Pulmonary artery endothelial cell (primary cell): ENCODE measurements around the gene GPR37L1. TPM values are rescaled to one million over a fixed set of nuclear protein-coding genes. Genes with fewer than 3 reads are reported as not detected.
"Not testable (repeated sequence)": the region's sequence is repeated elsewhere in the genome, so short reads cannot be mapped to it uniquely, and the experiment has no call there.

ENCODE experiments used
- DNase-seq: peaks from one replicate; pipeline ENCODE4 v3.0.0-alpha.2; 2011; ENCODE audit warnings: low read depth, low spot score
- total RNA-seq: library from RNA; depleted of rRNA; stranded (reverse); fragments of >200 nt; gene quantifications from 2 replicates; pipeline ENCODE4 v1.2.3, GENCODE V29; 2014

Gene GPR37L1
- total RNA-seq, 1 donor from 2014 or later, result not detected

DNA sequence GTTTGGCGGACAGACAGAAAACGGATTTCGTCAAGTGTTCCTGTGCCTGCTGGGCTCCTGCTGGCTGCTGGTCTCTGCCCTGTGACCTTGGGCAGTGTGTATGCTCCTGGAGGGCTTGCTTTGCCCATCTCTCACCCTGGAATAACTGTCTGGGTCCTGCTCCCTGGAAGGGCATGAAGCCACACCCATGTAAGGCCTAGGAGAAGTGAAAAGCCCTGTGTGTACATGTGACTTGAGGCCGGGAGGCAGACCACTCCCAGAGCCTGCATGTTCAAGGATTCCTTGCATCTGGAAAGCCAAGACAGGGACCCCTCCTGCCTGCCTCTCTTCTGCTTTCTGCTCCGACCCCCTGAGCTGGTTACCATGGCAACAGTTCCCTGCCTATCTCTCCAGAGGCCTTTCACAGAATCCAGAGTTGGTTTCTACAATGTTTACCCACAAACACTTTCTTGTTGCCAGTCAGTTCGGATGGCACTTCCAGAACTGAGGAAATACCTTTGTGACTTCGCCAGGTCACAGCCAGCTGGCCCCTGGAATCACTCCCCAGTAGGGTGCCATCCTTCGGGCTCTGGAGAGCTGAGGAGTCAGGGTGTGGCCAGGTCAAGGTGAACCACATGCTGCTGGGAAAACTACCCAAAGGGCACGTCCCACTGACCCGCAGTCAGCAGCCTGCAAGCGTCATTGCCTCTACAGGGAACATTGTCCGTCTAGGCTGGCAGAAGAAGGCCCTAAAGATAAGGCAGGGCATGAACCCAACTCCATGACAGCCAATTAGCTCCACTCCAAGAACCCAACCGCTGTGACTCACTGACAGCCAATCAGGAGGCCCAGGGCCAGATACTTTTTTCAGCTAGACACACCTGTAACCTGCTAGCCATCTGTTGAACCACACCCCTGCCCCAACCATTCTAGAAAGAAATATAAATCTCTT is 14.7 kb upstream of the GPR37L1 start:
- no peak for DNase-seq

DNA sequence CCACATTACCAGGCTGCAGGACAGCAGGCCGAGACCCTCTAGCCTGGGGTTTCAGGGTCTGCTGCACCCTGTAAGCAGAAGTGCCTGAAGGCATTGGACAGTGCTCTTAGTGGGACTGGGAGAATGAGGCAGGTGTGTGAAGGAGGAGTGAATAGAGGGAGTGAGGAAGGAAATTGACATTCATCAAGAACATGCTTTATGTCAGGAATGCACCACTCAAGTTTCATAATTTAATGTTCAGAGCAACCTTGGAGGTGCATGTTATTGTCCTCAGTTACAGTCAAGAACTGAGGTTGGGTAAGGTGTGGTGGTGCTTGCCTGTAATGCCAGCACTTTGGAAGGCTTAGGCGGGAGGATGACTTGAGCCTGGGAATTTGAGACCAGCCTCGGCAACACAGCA is 11.7 kb upstream of the GPR37L1 start:
- no peak for DNase-seq

DNA sequence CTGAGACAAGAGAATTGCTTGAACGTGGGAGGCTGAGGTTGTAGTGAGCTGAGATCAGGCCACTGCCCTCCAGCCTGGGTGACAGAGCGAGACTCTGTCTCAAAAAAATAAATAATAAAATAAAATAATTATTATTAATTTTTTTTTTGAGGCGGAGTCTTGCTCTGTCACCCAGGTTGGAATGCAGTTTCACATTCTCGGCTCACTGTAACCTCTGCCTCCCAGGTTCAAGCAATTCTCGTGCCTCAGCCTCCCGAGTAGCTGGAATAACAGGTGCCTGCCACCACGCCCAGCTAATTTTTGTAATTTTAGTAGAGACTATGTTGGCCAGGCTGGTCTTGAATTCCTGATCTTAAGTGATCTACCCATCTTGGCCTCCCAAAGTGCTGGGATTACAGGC is 11.1 kb upstream of the GPR37L1 start:
- DNase-seq, result not testable (repeated sequence)

DNA sequence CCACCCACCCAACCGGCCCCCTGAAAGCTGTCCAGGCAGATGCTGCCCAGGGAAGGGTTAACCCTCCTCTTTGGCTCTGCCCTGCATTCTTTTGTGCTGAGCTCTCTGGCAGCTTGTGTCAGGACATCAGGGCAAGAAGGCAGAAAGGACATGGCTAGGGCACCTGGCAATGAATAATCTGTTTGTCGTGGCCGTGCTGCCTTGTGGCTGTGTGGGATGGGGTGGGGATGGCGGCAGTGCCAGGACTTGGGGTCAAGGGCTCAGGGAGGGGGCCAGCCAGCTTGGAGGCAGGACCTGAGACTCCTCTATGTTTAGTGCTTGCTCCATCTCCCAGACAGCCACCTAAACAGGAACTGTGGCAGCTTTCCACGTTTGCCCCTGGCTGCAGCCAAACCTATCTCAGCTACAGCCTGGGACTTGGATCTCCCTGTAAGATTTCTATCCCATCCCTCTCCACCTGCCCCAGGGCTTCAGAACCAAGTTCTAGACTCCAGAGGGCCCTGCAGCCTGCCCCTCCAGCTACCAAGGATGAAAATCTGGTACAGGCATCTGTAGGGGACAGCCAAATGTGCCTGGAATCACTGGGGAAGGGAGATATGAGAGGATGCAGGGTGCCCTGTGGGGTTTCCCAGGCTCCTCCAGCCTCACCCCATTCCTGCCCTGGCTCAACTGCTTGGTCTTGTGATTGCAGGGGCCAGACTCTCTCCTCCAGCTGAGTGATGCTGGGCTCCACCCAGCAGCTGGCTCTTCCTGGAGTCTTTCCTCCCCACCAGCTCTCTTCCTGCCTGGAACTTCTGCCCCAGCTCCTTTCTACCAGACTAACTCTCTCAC is 9.6 kb upstream of the GPR37L1 start:
- no peak for DNase-seq

DNA sequence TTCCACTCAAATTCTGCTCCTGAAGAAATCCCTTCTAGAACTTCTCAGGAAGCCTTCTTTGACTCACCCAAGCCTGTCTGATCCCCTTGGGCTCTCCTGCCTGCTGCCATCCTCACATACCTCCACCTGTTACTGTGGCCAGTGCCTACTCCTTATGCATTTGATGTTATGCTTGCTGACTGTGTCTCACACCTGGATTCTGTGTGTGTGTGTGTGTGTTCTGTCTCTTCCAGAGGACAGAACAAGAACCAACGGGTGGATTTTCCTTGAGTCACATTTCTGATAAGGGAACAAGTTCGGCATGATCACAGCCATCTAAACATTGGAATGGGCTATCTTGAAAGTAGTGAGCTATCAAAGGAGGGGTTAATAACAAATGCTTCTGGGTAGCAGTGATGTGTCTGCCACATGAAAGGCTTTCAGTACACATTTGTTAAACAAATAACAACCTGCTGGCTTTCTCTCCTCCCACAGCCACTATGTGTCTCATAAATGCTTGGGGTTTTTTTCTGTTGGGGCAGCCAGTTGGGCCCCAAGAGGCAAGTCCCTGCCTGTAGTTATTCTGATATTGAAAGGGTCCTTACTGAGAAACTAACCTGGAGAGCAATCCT is 8.9 kb upstream of the GPR37L1 start:
- DNase-seq, result no peak

DNA sequence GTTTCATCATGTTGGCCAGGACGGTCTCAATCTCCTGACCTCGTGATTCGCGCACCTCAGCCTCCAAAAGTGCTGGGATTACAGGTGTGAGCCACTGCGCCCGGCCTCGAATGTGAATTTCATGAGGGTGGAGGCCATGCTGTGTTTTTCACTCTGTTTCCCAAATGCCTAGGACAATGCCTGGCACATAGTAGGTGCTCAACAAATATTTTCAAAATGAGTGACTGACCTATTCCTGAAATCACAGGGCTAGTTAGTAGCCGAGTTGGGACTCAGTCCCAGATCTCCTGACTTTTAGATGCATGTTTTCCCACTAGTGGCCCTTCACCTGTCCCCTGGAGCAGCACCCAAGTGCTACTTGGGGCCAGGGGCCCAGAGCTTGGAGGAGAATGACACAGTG is 6.4 kb upstream of the GPR37L1 start:
- no peak for DNase-seq

DNA sequence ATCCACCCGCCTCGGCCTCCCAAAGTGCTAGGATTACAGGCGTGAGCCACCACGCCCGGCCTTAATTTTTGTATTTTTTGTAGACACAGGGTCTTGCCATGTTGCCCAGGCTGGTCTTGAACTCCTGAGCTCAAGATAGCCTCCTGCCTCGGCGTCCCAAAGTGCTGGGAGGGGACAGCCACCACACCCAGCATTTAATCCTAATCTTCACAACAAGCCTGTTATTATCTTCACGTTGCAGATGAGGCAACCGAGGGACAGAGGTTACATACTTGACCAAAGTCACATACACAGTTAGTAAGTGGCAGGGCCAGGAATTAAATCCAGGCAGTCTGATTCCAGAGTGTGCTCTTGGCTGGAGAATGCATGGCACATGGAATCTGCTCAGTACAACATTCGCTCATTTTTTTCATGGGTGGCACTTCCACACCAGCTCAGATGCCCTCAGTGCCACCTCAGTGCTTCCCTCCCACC is 4.8 kb upstream of the GPR37L1 start:
- DNase-seq, result no peak

DNA sequence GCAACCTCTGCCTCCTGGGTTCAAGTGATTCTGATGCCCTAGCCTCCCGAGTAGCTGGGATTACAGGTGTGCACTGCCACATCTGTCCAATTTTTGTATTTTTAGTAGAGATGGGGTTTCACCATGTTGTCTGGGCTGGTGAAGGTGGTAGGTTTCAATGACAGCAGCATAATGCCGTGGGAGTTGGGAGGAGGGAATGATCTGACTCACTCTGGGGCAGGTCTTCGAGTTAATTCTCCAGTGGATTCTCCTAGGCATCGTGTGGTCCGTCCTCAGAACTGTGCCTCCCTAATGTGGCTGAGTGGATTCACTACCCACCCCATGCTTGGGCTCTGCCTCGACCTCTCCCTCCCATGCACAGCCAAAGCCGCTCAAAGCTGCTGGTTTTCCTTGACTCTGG is 1.7 kb upstream of the GPR37L1 start:
- no peak for DNase-seq

DNA sequence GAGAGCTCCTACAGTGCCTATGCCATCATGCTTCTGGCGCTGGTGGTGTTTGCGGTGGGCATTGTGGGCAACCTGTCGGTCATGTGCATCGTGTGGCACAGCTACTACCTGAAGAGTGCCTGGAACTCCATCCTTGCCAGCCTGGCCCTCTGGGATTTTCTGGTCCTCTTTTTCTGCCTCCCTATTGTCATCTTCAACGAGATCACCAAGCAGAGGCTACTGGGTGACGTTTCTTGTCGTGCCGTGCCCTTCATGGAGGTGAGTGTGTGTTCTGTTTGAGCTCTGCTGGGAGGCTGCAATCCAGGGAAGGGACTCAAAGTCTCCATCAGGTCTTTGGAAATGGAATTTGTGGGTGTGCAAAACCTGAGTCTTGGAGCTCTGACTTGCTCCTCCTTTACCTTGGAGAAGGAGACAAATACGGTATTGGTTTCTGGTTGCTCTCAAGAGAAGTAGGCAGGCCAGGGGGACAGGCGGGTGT is 658 bp downstream of the GPR37L1 start:
- DNase-seq, result no peak

DNA sequence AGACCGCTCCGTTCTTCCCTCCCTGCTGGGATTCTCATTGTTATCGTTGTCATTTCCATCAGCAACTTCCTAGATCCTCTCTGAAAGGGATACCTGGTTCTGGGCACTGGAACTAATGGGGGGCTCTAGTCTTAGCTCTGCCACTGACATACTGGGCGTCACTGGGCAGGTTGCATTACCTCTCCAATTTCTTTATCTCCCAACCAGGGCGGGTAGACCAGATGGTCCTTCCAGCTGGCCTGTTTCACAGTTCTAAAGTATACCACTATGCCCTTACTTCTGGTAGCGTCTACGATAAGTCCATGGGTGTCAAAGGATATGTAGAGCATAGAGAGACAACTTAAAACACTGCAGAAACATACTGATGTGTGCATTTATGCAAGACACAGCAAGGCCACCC is 1.4 kb downstream of the GPR37L1 start:
- DNase-seq, result no peak

DNA sequence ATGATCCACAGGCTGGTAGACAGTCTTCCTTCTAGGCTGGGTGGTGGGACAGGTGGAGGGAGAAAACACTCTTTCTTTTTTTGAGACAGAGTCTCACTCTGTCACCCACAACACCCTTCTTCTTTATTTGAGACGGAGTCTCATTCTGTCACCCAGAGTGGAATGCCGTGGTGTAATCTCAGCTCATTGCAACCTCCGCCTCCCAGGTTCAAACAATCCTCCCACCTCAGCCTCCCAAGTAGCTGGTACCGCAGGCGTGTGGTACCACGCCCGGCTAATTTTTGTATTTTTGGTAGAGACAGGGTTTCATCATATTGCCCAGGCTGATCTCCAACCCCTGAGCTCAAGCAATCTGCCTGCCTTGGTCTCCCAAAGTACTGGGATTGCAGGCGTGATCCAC is 2.9 kb downstream of the GPR37L1 start:
- DNase-seq, result no peak

DNA sequence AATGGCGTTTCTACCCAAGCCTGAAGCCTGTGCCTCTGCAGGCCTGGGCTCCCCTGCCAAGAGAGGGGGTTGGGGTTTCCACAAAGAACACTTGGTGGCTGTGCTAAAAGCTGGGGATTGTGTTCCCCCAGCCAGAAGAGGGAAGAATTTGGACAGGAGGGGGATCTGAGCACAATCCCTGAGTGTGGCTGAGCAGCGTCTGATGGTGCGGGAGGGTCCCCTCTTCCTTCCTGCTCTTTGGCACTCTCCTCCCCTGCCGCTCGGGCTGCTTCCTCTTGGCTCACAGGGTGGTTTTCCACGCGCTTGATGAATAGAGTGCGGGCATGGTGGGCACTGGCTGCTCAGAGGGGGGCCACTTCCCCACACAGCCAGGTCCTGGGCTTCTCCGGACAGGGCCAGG is 3.7 kb downstream of the GPR37L1 start:
- no peak for DNase-seq

DNA sequence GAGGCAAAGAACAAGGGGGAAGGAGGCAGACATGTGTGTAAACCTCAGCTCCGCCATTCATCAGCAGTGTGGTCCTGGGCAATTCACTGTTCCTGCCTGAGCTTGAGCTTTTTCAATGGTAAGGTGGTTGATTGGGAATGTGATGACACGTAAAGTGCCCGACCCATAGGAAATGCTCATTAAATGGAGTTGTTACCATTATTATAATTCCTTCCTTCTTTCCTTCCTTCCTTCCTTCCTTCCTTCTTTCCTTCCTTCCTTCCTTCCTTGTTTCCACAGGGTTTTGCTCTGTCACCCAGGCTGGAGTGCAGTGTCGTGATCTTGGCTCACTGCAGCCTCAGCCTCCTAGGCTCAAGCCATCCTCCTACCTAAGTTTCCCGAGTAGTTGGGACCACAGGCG is 4.3 kb downstream of the GPR37L1 start:
- no peak for DNase-seq

DNA sequence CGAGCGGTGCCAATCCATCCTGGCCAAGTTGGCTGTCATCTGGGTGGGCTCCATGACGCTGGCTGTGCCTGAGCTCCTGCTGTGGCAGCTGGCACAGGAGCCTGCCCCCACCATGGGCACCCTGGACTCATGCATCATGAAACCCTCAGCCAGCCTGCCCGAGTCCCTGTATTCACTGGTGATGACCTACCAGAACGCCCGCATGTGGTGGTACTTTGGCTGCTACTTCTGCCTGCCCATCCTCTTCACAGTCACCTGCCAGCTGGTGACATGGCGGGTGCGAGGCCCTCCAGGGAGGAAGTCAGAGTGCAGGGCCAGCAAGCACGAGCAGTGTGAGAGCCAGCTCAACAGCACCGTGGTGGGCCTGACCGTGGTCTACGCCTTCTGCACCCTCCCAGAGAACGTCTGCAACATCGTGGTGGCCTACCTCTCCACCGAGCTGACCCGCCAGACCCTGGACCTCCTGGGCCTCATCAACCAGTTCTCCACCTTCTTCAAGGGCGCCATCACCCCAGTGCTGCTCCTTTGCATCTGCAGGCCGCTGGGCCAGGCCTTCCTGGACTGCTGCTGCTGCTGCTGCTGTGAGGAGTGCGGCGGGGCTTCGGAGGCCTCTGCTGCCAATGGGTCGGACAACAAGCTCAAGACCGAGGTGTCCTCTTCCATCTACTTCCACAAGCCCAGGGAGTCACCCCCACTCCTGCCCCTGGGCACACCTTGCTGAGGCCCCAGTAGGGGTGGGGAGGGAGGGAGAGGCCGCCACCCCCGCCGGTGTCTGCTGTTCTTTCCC is 5.3 kb downstream of the GPR37L1 start:
- DNase-seq, result no peak

DNA sequence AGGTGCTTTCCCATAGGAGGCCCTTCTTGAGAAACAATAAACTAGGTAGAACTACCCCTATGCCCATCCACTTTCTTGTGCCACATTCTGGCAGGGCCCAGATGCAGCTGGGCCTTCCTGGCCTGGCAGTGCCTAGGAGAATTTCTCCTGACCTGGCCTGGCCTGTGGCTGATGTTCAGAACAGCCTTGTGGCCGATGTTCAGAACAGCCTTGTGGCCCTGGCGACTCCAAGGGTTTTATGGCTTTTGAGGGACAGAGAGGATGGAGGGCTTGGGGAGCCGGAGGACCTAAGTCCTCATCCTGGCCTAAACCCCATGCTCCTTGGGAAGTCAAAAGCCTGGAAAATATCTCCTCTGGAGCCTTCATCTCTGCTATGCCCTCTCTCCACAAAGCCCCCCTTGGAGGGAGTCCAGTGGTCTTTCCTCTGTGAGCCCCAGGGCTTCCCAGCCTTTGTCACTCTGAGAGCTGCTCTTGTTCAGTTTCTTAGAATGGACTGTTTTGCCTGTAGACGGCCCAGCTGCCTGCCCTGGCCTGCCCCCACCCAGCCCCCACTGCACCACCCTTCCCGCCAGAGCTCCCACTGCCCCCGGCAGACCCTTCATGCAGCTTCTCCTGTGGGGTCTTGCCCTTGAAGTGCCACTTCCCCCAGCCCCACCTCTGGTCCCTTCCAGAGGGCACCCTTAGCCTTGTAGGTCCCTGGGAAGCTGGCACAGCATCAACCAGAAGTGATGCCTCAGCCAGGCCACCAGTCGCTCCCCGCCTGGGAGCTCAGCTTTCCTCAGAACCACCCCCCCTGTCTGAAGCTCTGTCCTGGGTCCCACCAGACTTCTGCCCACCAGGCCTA is 7.0 kb downstream of the GPR37L1 start:
- DNase-seq, result no peak

DNA sequence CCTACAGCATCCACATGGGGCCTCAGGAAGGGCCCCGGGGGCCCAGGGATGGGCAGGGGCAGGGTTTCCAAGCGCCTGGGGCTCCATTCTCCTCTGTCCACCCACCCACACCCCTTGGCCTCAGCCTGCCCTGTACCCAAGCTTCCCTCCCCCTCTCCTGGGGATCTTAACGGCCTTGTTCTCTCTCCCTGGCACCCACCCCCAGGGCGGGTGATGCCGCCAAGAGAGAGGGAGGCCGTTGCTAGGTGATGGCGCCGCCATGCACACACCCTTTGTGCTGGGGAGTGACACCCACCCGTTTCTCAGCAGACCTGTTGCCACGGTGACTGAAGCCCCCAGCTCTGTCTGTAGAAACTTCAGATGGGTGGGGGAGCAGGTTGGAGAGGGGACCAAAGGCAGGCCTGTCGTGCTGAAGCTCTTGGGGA is 7.6 kb downstream of the GPR37L1 start:
- DNase-seq, result no peak

DNA sequence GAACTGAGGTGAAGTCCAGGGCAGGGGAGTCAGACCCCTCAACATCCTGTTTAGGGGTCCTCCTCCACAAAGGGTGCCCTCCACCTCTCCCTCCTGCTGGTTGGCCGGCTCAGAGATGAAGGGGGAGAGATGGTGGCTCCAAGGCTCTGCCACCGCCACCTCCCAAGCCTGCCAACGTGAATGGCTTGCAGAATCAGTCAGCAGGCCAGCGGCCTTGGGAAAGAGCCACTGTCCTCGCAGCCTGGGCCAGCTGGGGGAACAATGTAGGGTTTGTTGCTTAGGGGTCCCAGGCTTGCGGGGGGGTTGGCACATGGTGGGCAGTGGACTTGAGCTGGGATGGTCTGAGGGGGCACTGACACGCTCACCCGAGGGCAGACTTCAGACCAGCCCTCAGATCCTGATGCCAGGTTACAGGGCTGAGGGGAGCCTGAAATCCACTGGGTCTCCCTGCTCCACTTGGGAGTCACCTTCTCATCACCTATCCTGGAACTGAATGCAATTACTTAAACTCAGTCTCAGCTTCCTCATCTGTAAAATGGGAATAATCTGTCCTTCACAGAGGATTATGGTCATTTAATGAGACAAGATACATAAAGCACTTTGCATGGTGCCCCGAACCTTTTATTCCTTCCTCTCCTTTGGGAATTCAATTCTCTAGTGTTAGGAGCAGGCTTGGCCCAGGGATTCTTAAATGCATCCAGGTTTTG is 8.3 kb downstream of the GPR37L1 start:
- DNase-seq, result no peak

DNA sequence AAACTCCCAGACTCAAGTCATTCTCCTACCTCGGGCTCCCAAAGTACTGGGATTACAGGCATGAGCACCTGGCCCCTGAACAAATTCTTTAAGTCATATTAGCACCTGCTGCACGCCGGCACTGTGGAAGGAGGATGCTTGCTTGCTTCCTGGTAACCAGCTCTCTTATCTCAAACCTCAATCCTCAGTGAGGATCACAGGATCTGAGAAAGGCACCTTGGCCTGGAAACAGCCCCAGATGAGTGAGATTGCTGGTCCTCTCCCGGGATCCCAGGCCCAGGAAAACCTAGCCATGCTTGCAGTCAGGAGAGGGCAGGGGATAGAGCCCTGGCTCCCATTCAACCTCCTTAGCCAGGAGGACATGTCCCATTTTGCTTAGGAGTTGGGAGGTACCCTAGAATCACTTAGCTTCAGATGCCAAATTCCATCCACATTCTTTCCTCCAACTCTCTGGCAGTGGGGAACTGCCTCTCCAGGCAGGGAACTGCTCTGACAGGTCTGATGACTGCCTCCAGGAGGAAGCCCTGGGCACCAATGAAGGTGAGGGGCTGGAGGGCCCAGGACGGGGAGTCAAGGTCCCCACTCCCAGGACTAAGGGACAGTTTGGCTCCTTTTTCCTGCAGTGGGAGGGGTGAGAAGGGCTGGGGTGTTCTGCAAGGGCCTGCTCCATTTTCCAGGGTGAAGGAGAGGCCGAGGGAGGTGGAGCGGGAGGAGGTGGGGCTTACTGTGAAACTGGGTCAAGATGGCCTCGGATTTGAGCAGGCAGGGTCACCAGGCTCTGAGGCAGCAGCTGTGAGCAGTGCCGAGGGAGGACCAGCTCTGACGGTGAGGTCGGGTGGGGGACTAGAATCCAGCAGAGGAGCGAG is 9.5 kb downstream of the GPR37L1 start:
- DNase-seq, result no peak
